ENCODE data around the gene C1QBP.
"Not testable (repeated sequence)": the region's sequence is repeated elsewhere in the genome, so short reads cannot be mapped to it uniquely, and the experiment has no call there.

The C1QBP gene

DNA sequence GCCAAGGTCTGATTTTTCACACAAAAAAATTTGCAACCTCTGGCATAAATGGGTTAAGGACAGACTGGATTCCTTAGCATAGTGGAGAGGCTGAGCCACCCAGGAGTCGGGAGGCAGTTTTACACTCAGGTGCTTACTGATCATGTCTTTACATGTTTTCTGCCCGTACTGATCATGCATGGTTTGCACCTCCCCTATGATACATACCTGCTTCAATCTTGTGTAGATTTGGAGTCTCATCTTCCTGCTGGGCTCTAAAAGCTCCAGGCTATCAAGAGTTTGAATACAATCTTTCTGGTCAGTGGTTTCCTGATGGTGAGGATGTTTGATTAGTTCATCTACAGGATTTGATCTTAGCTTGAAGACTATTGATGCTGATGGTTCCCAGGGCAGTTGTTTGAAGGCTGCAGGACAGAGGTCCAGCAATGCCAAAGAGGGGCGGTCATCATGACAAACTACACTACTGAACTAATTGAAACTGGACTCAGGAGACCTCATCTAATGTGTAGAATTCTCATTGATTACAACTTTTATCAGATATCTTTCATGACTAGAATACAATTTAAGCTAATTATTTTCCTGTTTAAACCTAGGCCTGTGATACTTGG lies 6.9 kb downstream of the C1QBP start:
- no peak for DNase-seq

DNA sequence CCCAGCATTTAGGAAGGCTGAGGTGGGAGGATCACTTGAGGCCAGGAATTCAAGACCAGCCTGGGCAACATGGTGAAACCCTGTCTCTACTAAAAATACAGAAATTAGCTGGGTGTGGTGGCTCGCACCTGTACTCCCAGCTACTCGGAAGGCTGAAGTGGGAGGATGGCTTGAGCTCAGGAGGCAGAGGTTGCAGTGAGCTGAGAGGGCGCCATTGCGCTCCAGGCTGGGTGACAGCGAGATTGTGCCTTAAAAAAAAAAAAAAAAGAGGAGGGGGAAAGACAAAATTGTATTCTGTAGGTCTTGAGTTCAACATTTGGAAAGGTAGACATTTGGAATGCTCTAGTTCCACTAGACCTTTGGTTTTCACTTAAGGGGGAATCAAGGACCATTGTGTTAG lies 7.7 kb downstream of the C1QBP start:
- not testable (repeated sequence) for DNase-seq

DNA sequence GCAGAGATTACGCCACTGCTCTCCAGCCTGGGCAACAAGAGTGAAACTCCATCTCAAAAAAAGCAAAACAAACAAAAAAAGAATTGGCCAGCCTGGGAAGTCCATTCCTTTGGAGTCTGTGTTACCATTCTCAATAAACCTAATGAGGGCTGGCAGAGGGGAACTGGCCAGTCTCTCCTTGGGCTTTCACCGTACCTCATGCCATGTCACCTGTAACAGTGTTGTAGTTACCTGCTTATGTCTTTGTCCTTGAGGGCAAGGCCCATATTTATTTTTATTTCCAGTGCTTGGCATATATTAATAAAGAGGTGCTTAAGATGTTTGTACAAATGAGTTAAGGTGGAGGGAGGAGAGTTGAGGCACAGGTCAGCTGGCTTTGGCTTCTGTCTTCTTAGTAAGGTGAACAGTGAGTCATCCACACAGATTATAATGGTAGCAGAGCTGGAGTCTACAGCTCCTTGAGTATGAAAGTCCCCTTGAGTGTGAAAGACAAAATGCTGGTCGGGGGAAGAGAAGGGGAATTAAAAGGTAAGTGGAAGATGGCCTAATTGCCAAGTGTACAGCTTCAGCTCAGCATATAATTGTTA lies 8.4 kb downstream of the C1QBP start:
- DNase-seq = no peak

DNA sequence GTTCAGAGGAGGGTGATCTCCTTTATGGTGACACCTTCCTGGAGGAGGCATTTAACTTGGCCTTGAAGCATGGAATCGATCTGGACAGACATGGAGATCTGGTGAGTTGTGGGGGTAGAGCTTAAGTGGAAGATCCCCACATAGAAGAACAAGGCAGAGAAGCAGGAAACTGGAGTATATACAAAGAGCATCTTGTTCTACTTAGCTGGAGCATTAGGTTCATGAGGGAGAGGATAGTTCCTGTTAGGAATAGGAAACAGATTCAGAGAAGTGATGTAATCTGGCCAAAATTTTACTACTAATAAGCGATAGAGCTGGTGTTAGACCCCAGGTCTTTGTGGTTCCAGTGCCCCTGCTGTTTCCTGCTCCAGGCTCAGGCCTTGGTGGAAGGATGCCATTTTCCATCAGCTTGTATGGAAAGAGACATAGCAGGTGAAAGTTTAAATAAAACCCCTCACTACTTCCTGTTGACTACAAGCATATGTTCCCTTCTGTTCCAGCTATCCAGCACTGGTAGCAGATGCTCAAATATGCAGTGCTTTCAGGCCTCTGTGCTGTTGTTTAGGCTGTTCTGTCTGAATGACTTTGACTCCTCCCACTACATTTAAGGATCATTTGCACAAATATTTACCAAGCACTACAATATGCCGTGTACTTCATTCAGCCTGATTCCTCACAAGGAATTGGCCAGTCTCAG lies 9.6 kb downstream of the C1QBP start:
- peak in 1 of 3 experiments; percentile 8 for DNase-seq

DNA sequence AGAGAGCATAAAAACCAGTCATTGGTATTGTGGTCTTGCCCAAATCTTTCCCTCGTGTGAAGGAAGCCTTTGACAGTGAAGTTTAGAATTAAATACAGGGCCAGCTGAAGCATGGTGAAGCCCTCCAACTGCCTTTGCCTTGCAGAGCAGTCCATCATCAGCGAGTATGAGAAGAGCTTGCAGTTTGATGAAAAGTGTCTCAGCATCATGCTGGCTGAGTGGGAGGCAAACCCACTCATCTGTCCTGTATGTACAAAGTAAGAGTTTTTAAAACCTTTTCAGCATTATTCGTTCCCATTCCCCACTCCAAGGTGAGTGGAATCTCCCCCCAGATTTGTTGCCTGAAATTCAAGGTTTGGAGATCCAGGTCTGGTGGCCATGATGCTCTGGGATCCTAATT lies 13.1 kb downstream of the C1QBP start:
- no peak for DNase-seq

DNA sequence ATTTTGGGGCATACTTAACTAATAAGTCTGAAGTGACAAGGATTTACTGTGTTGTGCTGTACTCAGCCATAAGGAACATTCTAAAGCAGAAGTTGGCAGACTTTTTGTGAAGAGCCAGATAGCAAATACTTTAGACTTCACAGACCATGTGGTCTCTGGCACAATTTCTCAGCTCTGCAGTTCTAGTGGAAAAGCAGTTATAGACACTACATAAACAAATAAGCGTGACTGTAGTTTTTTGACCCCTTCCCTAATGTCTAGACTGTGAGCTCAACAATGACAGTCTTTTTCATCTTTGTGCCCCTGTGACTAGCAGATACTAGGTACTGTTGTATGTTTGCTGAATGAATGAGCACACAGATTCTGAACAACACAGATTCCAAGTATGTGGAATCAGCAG lies 14.0 kb downstream of the C1QBP start:
- no peak for DNase-seq

DNA sequence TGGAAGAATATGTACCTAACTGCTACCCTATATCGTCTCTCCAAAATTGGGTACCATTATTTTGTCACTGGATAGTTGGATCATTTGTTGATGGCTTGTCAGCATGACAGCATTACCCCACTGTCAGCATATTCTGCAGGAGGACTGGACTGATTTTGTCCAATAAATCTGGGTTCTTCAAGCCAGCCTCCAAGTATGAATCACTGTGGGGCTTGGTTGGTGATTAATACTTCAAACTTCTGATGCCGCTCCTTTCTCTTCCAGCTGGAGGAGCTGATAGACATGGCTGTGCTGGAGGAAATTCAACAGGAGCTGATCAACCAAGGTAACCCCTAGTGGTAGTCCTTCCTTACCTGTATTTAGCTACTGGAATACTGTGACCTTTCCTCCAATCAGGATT lies 16.4 kb downstream of the C1QBP start:
- no peak for DNase-seq

DNA sequence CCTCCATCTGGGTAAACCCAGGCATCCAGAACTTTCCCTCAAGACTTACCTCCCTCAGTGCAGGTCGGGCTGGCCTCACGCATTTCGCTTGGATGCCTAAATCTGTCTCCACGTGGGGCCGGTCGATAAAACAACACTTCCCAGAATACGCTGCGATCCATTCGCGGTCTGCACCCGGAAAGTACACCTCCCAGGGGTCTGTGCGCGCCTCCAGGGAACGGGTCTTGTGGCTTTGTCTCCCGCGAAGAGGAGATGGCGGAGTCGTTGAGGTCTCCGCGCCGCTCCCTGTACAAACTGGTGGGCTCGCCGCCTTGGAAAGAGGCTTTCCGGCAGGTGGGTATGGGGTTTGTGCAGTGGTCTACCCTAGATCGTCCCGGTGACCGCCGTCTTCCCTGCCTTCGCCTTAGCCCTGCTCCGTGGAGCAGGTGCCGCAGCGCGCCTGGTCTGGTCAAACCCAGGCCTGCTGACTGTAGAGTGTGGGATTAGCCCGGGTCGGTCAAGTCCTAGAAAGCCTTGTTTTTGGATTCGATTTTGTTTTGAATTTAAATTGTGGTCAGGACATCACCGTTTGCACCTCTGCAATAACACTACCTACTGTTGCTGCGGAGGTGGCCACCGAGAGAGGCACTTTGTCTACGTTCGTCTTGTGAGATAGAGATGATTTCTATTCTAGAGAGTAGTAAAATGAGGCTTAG lies 18.8 kb downstream of the C1QBP start, which contains the start of gene RPAIN:
Gene RPAIN (plus strand): TSS at position 224 of the 695 bp plus-strand sequence. CDS start 29 bp downstream, at position 253.
- peak; percentile 84 to 97 (median 93) for DNase-seq

DNA sequence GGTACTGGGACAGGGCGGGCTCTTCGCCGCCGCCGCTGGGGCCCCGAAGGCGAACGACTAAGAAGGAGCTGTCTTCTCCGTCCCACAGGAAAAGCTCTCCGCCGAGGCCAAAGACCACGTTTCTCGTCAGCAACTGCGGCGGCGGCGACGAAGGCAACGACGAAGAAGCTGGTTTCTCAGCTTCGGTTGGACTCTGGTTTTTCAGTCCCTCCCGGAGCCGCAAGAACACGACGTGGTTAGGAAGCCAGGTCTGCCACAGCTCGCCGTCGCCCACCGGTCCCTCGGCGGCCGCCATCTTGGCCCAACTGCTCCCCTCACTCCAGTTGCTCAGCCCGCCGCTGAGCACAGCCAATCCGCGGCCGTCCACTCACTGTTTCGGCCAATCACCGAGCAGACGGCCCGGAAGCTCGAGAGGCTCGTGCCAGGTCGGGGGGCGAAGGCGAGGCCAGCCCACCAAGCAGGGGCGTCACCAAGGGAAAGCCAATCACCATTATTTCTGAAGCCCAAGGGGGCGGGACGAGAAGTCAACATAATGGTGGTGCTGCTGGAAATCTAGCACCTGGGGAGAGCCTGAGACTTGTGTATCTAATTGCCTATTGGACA lies 19.5 kb downstream of the C1QBP start, which contains the start of gene NUP88:
Gene NUP88 (minus strand): TSS at position 307 of the 603 bp plus-strand sequence. CDS start 12 bp downstream, at position 295.
- DNase-seq = peak; percentile 93 to 97 (median 93)

DNA sequence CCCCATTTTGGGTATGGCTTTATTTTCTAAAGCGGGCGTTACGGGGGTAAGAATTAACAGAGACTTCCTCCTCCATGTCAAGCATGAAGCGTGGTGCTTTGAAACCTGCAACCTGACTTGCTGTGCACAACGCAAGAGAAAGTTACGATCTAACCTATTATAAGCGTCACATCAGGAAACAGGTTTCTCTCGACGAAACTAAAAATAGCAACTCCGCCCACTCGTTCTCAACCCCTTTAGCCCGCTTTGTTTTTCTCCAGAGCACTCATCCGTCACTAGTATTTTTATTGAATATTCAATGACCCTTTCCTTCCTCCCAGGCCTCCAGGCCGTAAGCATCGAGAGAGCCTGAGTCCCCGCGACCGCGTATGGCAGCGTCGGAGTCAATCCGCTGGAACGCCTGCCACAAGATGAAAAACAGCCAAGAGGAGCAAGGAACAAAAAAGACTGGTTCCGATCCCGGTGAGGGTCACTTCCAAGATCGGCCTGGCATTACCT lies 20.0 kb downstream of the C1QBP start:
- DNase-seq = peak; percentile 8 to 61 (median 59)

DNA sequence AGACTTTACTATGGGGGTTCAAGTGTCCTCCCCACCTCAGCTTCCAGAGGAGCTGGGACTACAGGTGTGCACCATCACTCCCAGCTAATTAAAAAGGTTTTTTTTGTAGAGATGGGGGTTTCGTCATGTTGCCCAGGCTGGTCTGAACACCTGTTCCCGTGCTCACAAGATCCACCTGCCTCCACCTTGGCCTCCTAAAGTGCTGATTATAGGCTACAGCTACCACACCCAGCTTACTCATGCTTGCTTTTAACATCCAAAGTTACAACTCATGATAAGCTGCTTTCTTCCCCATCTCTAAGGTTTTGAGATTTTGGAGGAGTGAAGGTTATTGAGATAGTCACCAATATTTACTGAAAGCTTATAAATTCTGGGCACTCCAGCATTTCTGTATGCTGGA lies 22.1 kb downstream of the C1QBP start:
- DNase-seq = peak in 2 of 3 experiments; percentile 22 to 47

DNA sequence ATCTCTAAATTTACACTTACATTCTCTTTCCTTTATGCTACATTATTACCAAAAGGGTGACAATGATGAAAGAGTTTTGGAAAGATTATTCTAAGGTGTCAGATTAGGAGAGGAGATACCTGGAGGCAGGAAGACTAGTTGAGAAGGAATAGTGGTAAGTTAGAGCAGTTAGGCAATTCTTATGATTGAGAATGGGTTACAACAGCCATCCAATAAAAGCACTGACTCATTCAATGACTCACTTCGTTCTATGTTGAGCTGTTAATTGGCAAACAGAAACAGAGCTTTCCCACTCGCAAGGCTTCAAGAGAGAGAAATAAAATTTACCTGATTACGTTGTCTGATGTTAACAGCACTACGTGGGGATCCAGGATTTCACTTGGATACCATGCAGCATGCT lies 25.3 kb downstream of the C1QBP start:
- DNase-seq = no peak

DNA sequence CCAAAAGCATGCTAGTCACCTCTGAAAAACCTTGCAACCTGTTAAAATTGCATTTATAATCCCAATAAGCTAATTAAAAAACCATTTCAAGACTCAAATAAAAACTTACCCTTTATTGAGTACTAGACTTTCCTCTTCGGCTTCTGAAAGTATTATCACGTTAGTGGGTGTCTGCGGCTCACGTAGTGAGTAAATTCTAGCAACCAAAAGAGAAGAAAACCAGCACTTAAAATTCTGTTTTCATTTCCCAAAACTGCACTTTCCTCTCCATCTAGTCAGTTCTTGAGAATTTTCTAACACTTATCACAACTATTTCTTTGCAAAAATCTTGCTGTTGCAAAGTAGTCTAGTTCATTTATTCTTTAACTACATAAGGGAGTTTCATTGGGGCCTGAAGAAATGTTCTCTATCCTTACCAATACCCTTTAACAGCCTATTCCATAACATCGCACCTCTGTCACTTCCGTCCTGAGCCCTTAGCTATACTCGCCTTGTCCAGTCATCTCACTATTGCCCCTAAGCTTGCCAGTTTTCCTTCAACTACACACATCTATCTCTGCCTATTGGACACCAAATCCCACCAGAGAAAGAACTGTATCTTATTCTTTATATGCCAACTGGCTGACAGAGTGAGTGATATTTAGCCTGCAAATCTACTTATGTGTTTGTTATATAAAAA lies 28.2 kb downstream of the C1QBP start:
- no peak for DNase-seq

DNA sequence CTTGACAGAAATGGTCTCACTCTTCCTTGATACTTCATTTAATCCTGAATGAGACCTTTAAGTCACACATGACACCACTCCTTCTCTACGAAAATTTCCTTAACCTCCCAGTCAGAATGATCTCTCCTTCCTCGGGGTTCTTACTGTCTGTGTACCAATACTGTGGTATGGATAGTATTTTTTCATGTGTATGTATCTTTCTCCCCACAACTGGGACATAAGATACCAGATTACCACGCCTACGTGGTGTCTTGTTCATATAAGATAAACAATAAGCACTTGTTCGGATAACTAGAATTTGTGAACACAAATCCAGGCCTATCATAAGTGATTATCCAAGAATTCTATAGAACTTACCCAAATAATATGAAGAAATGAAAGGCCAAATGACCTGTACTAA lies 30.8 kb downstream of the C1QBP start:
- no peak for DNase-seq

DNA sequence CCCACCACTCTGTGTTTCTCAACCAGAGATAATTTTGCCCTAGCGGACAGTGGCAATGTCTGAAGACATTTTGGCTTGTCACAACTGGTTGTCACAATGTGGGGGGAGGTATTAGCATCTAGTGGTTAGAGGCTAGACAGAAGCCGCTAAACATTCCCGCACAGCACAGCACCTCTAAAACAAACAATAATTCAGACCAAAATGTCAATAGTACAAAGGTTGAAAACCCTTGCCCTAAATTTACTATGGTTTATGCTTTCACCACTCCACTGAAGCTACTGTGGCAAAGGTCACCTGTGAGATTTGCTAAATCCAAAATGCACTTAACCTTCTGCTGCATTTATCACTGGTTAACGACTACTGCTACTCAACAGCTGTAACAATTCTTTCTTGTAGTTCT lies 33.6 kb downstream of the C1QBP start:
- no peak for DNase-seq

DNA sequence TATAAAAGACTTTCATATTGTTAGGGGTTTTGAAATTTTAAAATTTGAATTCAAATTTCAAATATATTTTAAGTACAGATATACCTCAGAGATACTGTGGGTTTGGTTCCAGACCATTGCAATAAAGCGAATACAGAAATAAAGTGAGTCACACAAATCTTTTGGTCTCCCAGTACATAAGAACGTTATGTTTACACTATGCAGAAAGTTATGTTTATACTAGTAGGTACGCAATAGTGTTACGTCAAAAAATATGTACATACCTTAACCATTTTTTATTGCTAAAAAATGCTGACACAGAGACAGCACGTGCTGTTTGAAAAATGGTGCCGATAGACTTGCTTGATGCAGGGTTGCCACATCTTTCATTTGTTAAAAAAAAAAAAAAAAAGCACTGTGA lies 39.2 kb downstream of the C1QBP start:
- no peak for DNase-seq

DNA sequence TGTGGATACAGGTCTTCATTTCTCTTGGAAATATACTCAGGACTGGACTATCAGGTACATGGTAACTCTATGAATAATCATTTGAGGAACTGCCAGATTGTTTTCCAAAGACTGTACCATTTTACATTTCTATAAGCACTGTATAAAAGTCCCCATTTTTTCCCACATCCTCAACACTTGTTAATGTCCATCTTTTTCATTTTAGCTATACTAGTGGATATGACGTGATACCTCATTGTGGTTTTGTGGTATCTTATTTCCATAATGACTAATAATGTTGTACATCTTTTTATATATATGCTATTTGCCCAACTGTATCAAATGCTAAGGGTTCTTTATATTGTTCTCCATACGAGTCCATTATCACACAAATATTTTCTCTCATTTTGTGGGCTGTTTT lies 42.3 kb downstream of the C1QBP start:
- DNase-seq = no peak

DNA sequence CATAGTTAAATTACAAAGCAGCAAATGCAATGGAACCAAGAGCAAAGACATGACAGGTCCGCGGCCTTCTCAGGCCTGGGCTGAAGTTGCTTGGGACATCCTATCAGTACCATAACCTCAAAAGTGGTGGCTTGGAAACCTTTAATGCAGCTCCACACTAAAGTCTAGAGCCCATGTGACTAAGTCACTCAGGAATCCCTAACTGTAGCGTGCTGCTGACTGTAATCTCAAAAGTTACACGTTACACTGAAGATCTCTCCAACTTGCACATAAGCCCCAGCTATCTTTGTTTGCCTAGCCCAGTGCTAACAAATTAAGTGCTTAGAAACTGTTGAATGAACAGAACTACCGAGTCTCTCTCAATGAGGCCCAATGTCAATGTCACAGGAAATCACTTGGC lies 47.3 kb downstream of the C1QBP start:
- DNase-seq = no peak

Measured in NCI-H1417 (cell line).